Measurements from ENCODE around the gene MSI2.

MSI2 gene

GRCh38 chr17:57553991-57554825 lies 297.9 kb downstream of the MSI2 start:
- Histone ChIP-seq H3K36me3 (ENCODE audit: insufficient read depth, low read length) (no peaks in the 10 kb centered on the region), H3K9me3 (ENCODE audit: low read depth, low read length) (no peaks in the 10 kb centered on the region), H3K9ac (ENCODE audit: insufficient read length) (no peak overlapping the region), H3K27ac (no peak overlapping the region), H3K4me3 (no peak overlapping the region)
- TF ChIP-seq FOXP2 (optimal IDR thresholded peaks at IDR 0.05; ENCODE audit: control extremely low read depth, extremely low read length, insufficient read depth) (no peak), POLR2AphosphoS5 (IDR thresholded peaks at IDR 0.05; ENCODE audit: borderline replicate concordance, low read depth, low read length) (no peak), EZH2 (IDR thresholded peaks at IDR 0.05) (no peak)
- DNase-seq (ENCODE audit: low read depth, low spot score), result no peak

GRCh38 chr17:57554826-57555635 lies 298.7 kb downstream of the MSI2 start:
- Histone ChIP-seq H3K27ac (no peak overlapping the region), H3K36me3 (ENCODE audit: insufficient read depth, low read length) (no peaks in the 10 kb centered on the region), H3K9ac (ENCODE audit: insufficient read length) (no peak overlapping the region), H3K4me3 (no peak overlapping the region), H3K9me3 (ENCODE audit: low read depth, low read length) (no peaks in the 10 kb centered on the region)
- no peak for DNase-seq (ENCODE audit: low read depth, low spot score)
- TF ChIP-seq EZH2 (IDR thresholded peaks at IDR 0.05), result no peak
- TF ChIP-seq FOXP2 (optimal IDR thresholded peaks at IDR 0.05; ENCODE audit: control extremely low read depth, extremely low read length, insufficient read depth), result no peak
- TF ChIP-seq POLR2AphosphoS5 (IDR thresholded peaks at IDR 0.05; ENCODE audit: borderline replicate concordance, low read depth, low read length), result no peak

GRCh38 chr17:57555636-57556175 lies 299.4 kb downstream of the MSI2 start:
- Histone ChIP-seq H3K4me3 (no peak overlapping the region), H3K9me3 (ENCODE audit: low read depth, low read length) (no peaks in the 10 kb centered on the region), H3K27ac (no peak overlapping the region), H3K9ac (ENCODE audit: insufficient read length) (no peak overlapping the region), H3K36me3 (ENCODE audit: insufficient read depth, low read length) (no peaks in the 10 kb centered on the region)
- TF ChIP-seq FOXP2 (optimal IDR thresholded peaks at IDR 0.05; ENCODE audit: control extremely low read depth, extremely low read length, insufficient read depth) (no peak), POLR2AphosphoS5 (IDR thresholded peaks at IDR 0.05; ENCODE audit: borderline replicate concordance, low read depth, low read length) (no peak), EZH2 (IDR thresholded peaks at IDR 0.05) (no peak)
- DNase-seq (ENCODE audit: low read depth, low spot score), result no peak

- H3K9me3 ChIP-seq (ENCODE audit: low read depth, low read length), result no peaks in the 10 kb centered on the region
- no peaks in the 10 kb centered on the region for H3K36me3 ChIP-seq (ENCODE audit: insufficient read depth, low read length)
- TF ChIP-seq EZH2 (IDR thresholded peaks at IDR 0.05) (no peak), POLR2AphosphoS5 (IDR thresholded peaks at IDR 0.05; ENCODE audit: borderline replicate concordance, low read depth, low read length) (no peak), FOXP2 (optimal IDR thresholded peaks at IDR 0.05; ENCODE audit: control extremely low read depth, extremely low read length, insufficient read depth) (no peak)
- no peak for DNase-seq (ENCODE audit: low read depth, low spot score)
- H3K9ac ChIP-seq (ENCODE audit: insufficient read length), result no peak overlapping the region
- H3K4me3 ChIP-seq, result no peak overlapping the region
- no peak overlapping the region for H3K27ac ChIP-seq
These were observed 300.0 kb downstream of the MSI2 start for GRCh38 chr17:57556320-57556719.

GRCh38 chr17:57556977-57557376 lies 300.7 kb downstream of the MSI2 start:
- H3K27ac ChIP-seq, result no peak overlapping the region
- no peak for TF ChIP-seq POLR2AphosphoS5 (IDR thresholded peaks at IDR 0.05; ENCODE audit: borderline replicate concordance, low read depth, low read length)
- TF ChIP-seq EZH2 (IDR thresholded peaks at IDR 0.05), result no peak
- TF ChIP-seq FOXP2 (optimal IDR thresholded peaks at IDR 0.05; ENCODE audit: control extremely low read depth, extremely low read length, insufficient read depth), result no peak
- no peak overlapping the region for H3K4me3 ChIP-seq
- no peaks in the 10 kb centered on the region for H3K36me3 ChIP-seq (ENCODE audit: insufficient read depth, low read length)
- no peak overlapping the region for H3K9ac ChIP-seq (ENCODE audit: insufficient read length)
- DNase-seq (ENCODE audit: low read depth, low spot score), result no peak
- no peaks in the 10 kb centered on the region for H3K9me3 ChIP-seq (ENCODE audit: low read depth, low read length)

GRCh38 chr17:57557416-57557815 lies 301.1 kb downstream of the MSI2 start:
- no peak for DNase-seq (ENCODE audit: low read depth, low spot score)
- Histone ChIP-seq H3K36me3 (ENCODE audit: insufficient read depth, low read length) (no peaks in the 10 kb centered on the region), H3K4me3 (peak overlapping the region; percentile 36; the same call in 1 of the 2 replicates), H3K9ac (ENCODE audit: insufficient read length) (no peak overlapping the region), H3K27ac (peak overlapping the region; percentile 50; the same call in 1 of the 2 replicates), H3K9me3 (ENCODE audit: low read depth, low read length) (no peaks in the 10 kb centered on the region)
- TF ChIP-seq FOXP2 (optimal IDR thresholded peaks at IDR 0.05; ENCODE audit: control extremely low read depth, extremely low read length, insufficient read depth), result no peak
- no peak for TF ChIP-seq EZH2 (IDR thresholded peaks at IDR 0.05)
- no peak for TF ChIP-seq POLR2AphosphoS5 (IDR thresholded peaks at IDR 0.05; ENCODE audit: borderline replicate concordance, low read depth, low read length)

- H3K9ac ChIP-seq (ENCODE audit: insufficient read length), result no peak overlapping the region
- no peaks in the 10 kb centered on the region for H3K9me3 ChIP-seq (ENCODE audit: low read depth, low read length)
- no peaks in the 10 kb centered on the region for H3K36me3 ChIP-seq (ENCODE audit: insufficient read depth, low read length)
- H3K4me3 ChIP-seq, result peak overlapping the region; percentile 36; the same call in 1 of the 2 replicates
- no peak overlapping the region for H3K27ac ChIP-seq
- DNase-seq (ENCODE audit: low read depth, low spot score), result no peak
- TF ChIP-seq POLR2AphosphoS5 (IDR thresholded peaks at IDR 0.05; ENCODE audit: borderline replicate concordance, low read depth, low read length), result no peak
- TF ChIP-seq EZH2 (IDR thresholded peaks at IDR 0.05), result no peak
- no peak for TF ChIP-seq FOXP2 (optimal IDR thresholded peaks at IDR 0.05; ENCODE audit: control extremely low read depth, extremely low read length, insufficient read depth)
These were observed 301.7 kb downstream of the MSI2 start for GRCh38 chr17:57557834-57558681.

All from SK-N-MC (cell line).